ENCODE measurements around the gene ACCS.

- TF ChIP-seq, protein P1, sequence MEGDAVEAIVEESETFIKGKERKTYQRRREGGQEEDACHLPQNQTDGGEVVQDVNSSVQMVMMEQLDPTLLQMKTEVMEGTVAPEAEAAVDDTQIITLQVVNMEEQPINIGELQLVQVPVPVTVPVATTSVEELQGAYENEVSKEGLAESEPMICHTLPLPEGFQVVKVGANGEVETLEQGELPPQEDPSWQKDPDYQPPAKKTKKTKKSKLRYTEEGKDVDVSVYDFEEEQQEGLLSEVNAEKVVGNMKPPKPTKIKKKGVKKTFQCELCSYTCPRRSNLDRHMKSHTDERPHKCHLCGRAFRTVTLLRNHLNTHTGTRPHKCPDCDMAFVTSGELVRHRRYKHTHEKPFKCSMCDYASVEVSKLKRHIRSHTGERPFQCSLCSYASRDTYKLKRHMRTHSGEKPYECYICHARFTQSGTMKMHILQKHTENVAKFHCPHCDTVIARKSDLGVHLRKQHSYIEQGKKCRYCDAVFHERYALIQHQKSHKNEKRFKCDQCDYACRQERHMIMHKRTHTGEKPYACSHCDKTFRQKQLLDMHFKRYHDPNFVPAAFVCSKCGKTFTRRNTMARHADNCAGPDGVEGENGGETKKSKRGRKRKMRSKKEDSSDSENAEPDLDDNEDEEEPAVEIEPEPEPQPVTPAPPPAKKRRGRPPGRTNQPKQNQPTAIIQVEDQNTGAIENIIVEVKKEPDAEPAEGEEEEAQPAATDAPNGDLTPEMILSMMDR (IDR thresholded peaks at IDR 0.05; ENCODE audit: insufficient read depth, low read depth, low read length) = no peak
- no peak for TF ChIP-seq EZH2 (IDR thresholded peaks at IDR 0.05; ENCODE audit: insufficient read depth, low read length)
Measured at GRCh38 chr11:44033856-44034255, 32.2 kb upstream of the ACCS start.
